NCI-H2029 treated with DMSO at 0.1 percent for 48 hours (cell line): Measurements from ENCODE around the gene CATSPER4.

Source experiments
- DNase-seq: peaks from one replicate; lab custom pipeline; 2025; lab: John Stamatoyannopoulos, UW

CATSPER4 gene

DNA sequence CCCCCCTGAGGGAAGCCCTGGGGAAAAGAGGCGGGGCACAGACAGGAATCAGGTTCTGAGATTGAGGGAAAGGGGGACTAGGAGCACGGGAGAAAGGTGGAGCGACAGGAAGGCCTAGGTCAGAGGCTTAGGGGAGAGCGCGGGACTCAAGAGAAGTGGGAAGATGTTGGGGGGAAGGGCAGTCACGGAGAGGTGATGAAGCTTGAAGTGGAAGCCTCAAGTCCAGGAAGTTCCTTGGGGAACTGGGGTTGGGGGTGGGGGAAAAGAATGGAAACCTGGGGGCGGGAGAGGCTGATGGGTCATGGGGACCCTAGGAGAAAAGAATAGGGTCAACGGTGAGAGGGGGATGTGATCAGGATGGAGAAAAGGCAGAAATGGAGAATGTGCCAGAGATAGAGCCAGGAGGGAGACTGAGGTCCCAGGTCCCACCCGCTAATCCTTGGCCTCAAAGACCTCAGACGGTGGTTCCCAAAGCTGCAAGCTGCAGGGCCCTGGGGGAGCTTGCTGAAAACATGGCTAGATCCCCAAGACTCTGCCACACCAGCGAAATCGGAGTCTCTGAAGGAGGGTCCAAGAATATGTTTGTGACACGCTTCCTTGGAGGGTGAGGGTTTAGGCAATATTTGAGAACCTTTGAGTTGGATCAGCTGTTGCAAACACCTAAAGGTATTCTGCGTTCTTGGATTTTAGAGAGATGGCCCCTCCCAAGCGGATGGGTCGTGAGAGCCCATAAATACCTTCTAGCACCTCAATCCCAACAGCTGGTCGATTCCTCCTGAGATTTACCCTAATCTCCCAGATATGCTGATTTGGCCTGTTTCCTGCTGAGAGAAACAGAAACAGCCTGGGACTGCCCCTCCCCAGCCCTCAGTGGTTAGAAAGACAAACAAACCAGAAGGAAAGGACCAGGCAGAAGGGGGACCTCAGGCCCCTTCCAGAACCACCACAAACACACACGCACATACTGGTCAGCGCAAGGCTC is 25.2 kb upstream of the CATSPER4 start:
- DNase-seq = no peak

GRCh38 chr1:26166719-26167281 is 23.6 kb upstream of the CATSPER4 start:
- no peak for DNase-seq

GRCh38 chr1:26168410-26169197 is 21.8 kb upstream of the CATSPER4 start, which contains the start of gene C1orf232:
TSS of gene C1orf232 (minus strand) at chr1:26168963. CDS start at chr1:26168499, 464 bp downstream.
- no peak for DNase-seq

DNA sequence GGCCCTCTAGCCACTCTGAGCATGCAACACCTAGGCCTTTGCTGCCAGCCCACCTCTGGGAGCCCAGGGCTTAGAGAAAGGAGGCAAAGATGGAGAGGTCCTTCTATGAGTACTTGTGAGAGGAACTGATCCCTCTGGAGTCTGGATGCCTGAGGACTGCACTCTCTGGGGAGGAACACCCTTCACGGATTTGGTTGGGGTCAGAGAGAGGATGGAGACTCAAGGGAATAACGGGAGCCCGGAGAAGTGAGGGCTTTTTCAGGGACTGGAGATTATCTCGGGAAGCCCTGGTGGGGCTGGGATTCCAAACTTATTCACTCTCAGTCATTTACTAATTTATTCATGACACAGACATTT is 21.2 kb upstream of the CATSPER4 start:
- no peak for DNase-seq

DNA sequence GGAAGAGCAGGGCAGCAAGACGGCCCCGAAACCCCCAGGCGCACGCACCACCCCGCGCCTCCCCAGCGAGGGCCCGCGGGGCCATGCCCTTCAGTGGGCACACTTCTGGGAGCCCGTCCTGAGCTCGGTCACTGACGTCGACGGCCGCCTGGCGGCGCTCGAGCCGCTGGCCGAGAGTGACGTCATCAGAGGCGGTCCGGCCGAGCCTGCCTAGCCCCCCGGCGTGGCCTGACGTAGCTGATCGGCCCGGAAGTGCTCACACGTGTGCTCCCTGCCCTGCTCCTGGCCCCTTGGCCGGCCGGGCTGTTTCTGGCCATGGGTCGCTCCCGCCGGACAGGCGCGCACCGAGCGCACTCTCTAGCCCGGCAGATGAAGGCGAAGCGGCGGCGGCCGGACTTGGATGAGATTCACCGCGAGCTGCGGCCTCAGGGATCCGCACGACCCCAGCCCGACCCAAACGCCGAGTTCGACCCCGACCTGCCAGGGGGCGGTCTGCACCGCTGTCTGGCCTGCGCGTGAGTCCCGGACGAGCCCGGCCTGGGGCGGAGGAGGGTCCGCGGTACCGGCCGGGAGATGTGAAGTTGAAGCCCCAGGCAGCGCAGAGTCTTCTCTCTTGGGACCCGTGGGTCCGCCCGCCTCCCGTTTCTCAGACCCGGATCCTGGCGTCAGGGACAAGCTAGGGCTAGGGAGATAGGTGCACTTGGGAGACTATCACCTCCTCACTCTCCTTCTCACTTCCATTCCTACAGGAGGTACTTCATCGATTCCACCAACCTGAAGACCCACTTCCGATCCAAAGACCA is 20.5 kb upstream of the CATSPER4 start, which contains the start of gene ZNF593:
Gene ZNF593, plus strand, starts transcription at position 240 of the 803 bp plus-strand sequence. Its CDS starts 76 bp downstream, at position 316.
- peak; percentile 59 for DNase-seq

DNA sequence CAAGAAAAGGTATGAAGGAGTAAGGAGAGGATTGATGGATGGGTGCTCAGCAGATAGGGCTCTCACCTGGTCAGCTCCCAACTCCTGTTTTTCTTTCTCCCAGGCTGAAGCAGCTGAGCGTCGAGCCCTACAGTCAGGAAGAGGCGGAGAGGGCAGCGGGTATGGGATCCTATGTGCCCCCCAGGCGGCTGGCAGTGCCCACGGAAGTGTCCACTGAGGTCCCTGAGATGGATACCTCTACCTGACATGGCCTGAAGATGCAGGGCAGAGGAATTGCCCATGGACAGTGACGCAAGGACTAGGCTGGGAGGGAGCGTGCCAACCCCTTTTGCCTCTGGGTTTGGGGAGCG is 20.0 kb upstream of the CATSPER4 start:
- DNase-seq = no peak

DNA sequence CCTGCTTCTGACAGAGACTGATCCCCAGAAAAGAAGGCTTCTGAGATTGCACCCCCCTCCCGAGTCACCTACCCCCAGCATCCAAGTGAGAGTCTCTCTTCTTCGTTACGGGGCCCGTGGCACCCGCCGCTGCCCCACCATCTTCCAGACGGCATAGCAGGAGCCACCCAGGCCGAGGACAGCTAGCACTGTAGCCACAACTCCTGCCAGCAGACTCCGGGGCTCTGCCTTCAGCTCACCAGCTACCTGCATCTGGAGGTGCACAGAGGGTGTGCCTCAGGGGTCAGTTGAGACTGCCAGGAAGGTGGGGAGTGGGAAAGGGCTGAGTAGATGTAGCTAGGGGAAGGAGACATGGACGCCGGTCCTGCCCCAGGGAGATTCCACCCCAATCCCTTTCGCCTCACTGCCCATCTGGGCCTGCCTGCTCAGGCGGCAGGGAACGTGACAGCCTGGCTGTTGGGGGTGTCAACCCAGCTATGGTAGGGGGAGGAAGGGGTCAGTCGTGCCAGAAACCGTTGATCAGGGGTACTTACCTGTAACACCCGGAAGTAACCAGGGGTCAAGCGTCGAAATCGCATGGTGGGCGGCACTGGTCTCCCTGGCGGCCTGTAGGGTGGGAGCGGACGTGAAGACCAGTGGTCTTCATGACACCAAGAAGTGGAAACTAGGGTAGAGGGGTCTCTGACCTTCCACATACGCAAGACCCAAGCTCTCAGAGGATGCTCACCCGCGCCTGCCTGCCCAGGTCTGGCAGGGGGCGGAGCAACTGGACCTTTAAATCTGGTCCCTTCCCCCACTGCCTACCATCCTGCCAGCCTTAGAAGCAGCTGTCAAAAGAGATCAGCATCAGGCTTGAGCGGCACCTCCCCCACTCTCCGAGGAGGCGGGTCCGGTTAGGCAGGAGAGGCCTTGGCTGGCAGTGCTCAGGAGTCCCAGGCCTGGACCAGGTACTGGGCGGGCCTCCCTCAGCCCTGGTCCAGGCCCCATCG is 19.0 kb upstream of the CATSPER4 start, which contains the start of gene ZNF593OS:
Gene ZNF593OS, minus strand, starts transcription at position 749 of the 989 bp plus-strand sequence. Its CDS starts 171 bp downstream, at position 578.
- no peak for DNase-seq

GRCh38 chr1:26175346-26175745 is 15.1 kb upstream of the CATSPER4 start:
- no peak for DNase-seq

GRCh38 chr1:26177182-26177684 is 13.2 kb upstream of the CATSPER4 start, which contains the start of gene CNKSR1:
TSS of gene CNKSR1 (plus strand) at chr1:26177491. CDS start at chr1:26177548, 57 bp downstream.
- DNase-seq = peak; percentile 47

- no peak for DNase-seq
Measured at GRCh38 chr1:26180010-26180506, 10.3 kb upstream of the CATSPER4 start.

DNA sequence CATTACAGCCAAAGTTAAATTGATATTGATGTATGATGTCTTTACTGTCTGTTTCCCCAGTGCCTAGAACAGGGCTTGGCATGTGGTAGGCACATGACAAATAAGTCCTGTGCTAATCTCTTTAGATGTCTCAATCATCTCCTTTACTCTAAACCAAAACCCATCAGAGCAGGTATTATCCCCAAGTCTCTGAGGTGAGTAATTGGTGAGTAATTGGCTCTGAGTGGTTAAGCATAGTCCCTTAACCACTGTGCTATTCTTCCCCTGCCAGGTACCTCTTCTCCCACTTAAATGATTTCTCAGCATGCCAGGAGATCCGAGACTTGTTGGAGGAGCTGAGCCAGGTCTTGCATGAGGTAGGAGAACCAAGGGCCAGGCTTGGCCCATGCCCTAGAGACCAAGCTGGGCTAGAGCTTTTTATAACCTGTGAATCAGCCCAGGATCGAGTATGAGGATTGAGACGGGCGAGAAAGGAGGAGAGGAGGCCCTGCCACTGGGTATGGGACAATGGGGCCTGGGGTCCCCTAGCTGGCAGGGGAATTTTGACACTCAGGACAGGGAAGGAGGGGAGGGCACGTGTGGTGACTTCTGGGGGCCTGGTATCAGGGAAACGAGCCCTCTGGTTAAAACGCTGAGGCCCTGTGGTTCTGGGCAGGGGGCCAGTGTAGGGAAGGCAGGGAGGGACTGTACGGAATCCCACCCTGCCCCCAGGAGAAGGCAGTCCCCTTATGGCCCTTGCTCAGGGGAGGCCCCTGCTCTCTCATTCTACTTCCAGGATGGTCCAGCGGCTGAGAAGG is 8.6 kb upstream of the CATSPER4 start:
- DNase-seq = no peak

DNA sequence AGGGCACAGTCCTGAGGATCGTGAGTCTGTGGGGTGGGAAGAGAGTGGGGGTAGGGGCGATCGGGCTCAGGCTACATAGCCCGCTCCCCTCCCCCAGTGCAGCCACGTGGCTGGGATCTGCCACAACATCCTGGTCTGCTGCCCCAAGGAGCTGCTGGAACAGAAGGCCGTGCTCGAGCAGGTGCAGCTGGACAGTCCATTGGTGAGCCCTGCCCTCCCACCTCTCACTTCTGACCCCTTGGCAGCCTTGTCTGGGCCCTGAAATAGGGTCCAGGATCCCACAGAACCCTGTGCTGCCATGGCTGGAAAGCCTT is 8.1 kb upstream of the CATSPER4 start:
- no peak for DNase-seq

DNA sequence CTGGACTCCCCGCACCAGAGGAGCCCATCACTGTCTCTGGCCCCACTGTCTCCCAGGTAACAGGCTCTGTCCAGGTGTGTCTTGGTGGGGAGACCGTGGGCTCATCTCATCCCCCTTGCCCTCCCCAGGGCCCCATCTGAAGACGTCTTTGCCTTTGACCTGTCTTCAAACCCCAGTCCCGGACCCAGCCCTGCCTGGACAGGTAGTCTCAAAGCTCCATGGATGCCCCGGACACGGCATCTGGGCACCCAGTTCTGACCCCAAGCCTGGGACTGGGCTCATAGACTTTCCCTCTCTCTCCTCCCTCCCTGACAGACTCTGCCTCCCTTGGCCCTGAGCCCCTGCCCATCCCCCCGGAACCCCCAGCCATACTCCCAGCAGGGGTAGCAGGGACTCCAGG is 6.3 kb upstream of the CATSPER4 start:
- no peak for DNase-seq

DNA sequence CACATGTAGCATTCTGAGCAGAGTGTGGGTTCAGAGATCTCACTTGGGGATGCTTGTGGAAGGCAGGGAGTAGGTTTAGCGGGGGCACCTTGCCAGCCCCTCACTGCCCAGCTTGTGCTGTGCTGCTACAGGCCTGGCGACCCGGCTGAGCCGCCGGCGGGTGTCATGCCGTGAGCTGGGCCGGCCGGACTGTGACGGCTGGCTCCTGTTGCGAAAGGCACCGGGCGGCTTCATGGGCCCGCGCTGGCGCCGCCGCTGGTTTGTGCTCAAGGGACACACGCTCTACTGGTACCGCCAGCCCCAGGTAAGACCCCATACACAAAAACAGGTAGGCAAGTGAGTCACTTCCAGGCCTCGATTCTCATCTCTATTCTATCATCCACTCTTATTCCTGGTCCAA is 5.5 kb upstream of the CATSPER4 start:
- no peak for DNase-seq

DNA sequence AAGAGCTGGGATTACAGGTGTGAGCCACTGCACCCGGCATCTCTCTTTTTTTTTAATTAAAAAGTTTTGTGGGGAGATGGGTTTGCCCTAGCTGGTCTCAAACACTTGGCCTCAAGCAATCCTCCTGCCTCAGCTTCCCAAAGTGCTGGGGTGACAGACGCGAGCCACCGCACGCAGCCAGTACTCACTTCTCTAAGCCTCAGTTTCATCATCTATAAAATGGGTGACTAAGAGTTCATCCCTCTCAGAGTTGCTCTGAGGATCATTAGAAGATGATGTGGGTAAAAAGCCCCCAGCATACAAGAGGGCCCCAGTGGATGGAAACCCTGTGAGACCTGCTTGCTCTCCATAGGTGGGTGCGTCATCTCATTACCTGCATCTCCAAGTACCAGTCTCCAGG is 2.5 kb upstream of the CATSPER4 start:
- DNase-seq = no peak

GRCh38 chr1:26188477-26188876 is 1.9 kb upstream of the CATSPER4 start:
- no peak for DNase-seq

- no peak for DNase-seq
Measured at GRCh38 chr1:26189331-26189730, 1.1 kb upstream of the CATSPER4 start.

GRCh38 chr1:26189751-26190275 is 589 bp upstream of the CATSPER4 start:
- no peak for DNase-seq

DNA sequence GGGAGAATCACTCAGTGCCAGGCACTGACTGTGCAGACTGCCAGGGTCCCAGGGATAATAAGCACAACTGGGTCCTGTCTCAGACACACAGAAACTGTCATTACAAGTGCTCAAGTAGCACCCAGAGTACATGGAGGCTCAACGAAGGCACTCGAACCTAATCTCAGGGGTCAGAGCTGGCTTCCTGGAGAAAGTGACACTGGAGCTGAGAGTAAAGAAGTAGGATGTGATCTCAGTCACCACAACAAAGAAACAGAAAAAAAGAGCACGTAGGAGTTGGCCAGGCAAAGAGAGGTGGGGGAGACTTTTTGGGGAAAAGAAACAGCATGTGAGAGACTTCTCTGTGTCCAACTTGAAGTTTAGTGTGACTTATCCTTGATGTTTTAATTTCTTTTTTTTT is 1.3 kb downstream of the CATSPER4 start:
- no peak for DNase-seq
